Measurements from ENCODE around the gene LYAR.

- TF ChIP-seq CTCF (conservative IDR thresholded peaks at IDR 0.05 in 1 of 2, IDR thresholded peaks at IDR 0.05 in 1 of 2; ENCODE audit: extremely low read depth in 1 of 2, insufficient read depth in 1 of 2, low read depth in 1 of 2, low read length in 2 of 2): no peak
- no peak for TF ChIP-seq EZH2 (IDR thresholded peaks at IDR 0.05; ENCODE audit: borderline replicate concordance, low read length)
Measured at GRCh38 chr4:4308800-4309441, 19.0 kb upstream of the LYAR start.
